H54 (cell line): Measurements from ENCODE around the gene PTP4A2.

Source experiments
- DNase-seq: peaks from one replicate; pipeline ENCODE4 v3.0.0; 2011; ENCODE audit warnings: low spot score, mixed read lengths; ENCODE audit not compliant: insufficient read length
- FAIRE-seq: peaks from 3 replicates; lab custom pipeline; 2011; peaks lifted over from hg19 to GRCh38; lab: Jason Lieb, UNC
- POLR2A ChIP-seq: IDR thresholded peaks from 2 replicates; pipeline ENCODE4 v1.6.1; 2011; ENCODE audit warnings: low read depth, mild to moderate bottlenecking, low read length

The PTP4A2 gene

DNA sequence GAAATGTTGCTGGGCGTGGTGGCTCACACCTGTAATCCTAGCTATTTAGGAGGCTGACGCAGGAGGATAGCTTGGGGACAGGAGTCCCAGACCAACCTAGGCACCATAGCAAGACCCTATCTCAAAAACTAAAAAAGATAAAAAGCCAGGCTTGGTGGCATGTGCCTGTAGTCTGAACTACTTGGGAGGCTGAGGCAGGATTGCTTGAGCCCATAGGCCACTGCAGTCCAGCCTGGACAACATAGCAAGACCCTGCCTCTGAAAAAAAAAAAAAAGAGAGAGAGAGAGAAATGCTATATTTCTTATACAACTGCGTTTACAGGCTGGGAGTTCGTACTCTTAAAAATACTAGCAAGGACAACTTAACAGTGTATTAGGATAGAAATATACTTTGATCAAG is 76.1 kb downstream of the PTP4A2 start:
- DNase-seq (no peak), FAIRE-seq (no peak)
- no peak for TF ChIP-seq POLR2A

DNA sequence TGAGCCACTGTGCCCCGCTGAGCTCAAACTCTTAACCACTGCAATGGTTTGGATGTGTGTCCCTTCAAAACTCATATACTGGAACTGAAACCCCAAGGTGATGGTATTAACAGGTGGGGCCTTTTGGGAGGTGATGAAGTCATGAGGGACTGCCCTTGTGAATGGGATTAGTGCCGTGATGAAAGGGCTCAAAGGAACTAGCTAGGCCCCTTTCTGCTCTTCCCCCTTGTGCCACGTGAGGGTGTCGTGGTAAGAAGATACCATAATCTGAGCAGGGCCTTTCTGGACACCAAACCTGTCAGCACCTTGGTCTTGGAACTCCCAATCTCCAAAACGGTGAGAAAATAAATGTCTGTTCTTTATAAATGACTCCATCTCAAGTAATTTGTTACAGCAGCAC is 76.8 kb downstream of the PTP4A2 start:
- no peak for DNase-seq
- no peak for FAIRE-seq
- no peak for TF ChIP-seq POLR2A

DNA sequence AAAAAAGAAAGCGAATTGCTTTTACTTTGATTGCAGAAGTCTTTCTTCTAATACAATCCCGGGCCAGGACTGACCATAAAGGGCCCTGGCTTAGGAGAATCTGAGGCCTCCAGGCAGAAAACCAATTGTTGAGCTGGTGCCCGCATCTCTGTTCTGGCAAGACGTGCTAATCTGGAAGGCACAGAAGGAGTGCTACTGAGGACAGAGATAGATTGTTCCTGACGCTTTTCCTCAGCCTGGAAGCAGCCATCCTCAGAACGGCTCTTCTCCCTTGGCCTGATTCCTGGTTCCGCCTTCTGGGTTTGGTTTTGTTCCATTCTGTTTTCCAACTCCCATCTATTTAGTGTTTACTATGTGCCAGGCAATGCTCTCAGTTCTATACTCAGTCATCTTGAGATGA is 77.6 kb downstream of the PTP4A2 start:
- DNase-seq (no peak), FAIRE-seq (no peak)
- no peak for TF ChIP-seq POLR2A

DNA sequence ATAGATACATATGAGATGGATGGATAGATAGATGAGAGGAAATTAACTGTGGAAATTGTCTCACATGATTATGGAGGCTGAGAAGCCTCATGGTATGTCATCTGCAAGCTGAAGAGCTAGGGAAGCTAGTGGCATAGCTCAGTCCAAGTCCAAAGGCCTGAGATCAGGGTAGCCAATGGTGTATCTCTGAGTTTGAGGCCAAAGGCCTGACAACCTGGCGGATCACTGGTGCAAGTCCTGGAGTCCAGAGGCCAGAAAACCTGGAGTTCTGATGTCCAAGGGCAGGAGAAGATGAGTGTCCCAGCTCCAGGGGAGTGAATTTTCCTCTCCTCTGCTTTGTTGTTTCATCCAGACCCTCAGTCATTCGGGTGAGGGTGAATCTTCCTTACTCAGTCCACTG is 78.4 kb downstream of the PTP4A2 start:
- no peak for TF ChIP-seq POLR2A
- DNase-seq (no peak), FAIRE-seq (no peak)

DNA sequence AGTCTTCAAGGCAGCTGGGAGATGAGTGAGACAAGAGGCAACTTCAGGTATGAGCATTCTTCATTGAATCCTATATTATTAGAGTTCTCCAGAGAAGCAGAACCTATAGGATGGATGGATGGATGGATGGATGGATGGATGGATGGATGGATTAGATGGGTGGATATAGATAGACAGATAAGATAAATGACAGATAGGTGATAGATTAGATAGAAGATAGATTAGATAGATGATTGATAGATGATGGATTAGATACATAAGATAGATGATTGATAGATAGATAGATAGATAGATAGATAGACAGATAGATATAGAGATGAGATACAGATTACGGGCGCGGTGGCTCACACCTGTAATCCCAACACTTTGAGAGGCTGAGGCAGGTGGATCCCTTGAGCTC is 79.1 kb downstream of the PTP4A2 start:
- TF ChIP-seq POLR2A, result no peak
- no peak for FAIRE-seq
- no peak for DNase-seq

DNA sequence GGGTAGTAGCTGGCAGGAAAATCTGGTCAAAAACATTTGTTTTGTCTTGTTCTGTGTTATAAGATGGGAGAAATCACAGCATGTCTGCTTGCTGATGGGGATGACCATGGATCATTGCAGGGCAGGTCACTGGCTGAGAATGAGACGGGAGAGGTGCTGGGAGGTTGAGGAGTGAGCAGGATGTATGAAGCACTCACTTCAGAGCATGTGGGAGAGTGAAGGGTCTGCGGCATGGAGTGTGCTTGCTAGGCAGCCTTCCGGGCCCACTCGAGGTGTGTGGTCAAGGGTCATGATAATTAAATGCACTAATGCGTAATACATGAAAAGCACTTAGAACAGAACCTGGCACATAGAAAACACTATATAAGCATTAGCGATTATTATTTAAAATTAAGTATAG is 80.3 kb downstream of the PTP4A2 start:
- no peak for TF ChIP-seq POLR2A

More for the DNA sequence above, 80.3 kb downstream of the PTP4A2 start:
- no peak for DNase-seq
- no peak for FAIRE-seq
